SIG-M5 treated with dmso at 0.1 percent for 504 hours (cell line): Measurements from ENCODE around the gene HCLS1.

Source experiments
- DNase-seq: peaks from one replicate; lab custom pipeline; 2025; ENCODE audit not compliant: unreplicated experiment; lab: John Stamatoyannopoulos, UW

The HCLS1 gene

DNA sequence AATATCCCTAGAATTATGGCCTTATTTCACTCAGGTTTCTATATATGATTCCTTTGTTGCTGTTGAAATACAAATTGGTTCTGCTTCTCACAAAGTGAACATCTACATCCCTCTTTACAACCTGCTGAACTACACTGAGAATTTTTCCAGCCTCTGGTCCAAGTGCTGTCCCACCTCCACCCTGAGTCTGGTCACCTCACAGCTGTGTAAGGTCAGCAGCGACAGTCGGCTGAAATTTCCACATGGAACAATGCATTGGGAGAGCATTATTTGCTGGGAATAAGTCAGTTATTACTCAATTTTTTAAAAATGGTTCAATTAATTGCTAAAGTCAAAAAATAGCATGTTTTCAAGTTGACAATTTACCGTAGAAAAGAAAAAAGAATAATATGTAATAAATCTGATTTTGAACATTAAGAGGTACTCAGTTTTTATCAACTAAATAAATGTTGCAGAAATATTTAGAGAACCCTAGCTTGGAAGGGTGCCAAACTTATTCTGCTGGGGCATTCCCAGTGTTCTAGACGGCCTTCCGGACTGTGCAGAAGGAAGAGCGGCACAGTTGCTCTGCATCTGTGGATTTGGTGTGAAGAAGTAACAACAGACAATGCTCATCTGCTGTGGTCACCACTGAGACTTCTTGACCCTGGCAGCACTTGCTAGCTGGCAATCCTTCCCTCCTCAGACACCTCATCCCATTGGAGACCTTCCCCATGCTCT, 1.8 kb downstream of the HCLS1 start:
- DNase-seq, result no peak

GRCh38 chr3:121654493-121655385, 6.0 kb downstream of the HCLS1 start:
- no peak for DNase-seq

- no peak for DNase-seq
Measured at GRCh38 chr3:121651684-121652083, 9.0 kb downstream of the HCLS1 start.

DNA sequence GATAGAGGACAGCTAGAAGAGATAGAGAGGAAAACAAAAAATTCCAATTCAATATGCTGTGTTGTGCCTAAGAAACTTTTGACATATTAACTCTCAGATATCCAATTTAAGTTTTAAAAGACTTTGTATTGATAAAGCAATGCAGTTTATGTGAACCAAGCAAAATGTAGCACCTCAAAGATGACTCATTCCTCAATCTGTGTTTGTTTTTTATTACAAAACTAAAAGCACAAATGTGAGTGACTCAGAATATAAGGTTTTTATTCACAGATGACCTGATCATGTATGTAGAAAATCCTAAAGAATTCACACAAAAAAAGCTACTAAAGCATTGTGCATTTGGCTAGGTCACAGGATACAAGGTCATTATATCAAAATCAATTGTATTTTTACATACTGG, 11.1 kb downstream of the HCLS1 start:
- no peak for DNase-seq

GRCh38 chr3:121648219-121648958, 12.3 kb downstream of the HCLS1 start:
- no peak for DNase-seq

GRCh38 chr3:121645054-121645453, 15.6 kb downstream of the HCLS1 start:
- DNase-seq, result no peak

DNA sequence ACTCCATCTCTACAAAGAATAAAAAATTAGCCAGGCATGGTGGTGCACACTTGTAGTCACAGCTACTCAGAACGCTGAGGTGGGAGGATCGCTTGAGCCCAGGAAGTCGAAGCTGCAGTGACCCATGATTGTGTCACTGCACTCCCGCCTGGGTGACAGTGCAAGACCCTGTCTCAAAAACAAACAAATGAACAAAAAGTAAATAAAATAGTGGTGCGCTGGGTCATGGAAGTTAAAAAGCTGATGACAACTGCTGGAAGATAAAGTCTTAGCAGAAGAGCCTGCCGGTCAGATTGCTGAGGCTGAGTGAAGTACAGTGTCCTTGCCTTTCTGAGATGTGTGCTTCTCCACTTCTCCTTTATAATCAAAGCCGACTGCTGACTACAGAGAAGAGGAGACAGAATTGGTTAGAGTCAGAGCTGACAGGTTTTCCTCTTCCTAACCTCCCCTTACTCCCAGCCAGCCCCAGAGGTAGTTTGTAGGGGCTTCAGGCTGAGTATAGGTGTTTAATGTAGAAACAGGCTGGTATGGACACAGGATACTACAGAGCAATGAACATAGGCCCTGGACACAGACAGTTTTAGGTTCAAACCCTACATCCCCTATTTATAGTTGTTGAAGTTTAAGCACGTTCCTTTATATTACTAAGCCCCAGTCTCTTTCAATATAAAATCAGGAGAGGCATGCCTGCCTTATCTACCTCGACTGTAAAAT, 17.9 kb downstream of the HCLS1 start:
- DNase-seq, result no peak

DNA sequence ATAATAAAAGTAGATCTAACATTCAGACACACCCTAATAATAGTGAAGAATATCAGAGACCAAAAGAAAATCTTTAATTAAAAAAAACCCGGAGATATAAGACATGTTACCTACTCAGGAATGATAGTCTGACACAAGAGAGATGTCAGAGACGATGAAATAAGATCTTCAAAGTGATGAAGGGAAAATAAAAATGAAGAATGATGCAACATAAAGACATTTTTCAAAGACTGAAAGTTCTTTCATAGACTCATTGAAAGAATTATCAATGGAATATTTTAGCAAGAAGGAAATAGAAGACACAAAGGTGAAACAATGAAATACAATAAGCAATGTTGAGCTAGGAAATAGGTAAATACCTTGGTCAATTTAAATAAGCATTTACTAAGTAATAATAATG, 19.6 kb downstream of the HCLS1 start:
- DNase-seq, result no peak

DNA sequence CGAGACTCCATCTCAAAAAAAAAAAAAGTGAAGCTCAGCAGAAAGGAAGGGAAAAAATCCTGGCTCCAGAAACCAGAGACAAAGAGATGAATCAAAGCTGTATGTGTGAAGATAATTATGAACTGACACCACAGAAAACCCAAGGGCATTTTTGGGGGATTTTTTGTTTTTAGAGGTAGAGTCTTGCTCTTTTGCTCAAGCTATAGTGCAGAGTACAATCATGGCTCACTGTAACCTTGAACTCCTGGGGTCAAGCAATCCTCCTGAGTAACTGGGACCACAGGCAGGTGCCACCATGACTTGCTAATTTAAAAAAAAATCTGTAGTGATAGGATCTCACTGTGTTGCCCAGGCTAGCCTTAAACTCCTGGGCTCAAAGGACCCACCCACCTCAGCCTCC, 22.8 kb downstream of the HCLS1 start:
- DNase-seq, result no peak

- no peak for DNase-seq
Measured at GRCh38 chr3:121630355-121630754, 30.3 kb downstream of the HCLS1 start.

GRCh38 chr3:121629601-121630000, 31.1 kb downstream of the HCLS1 start:
- no peak for DNase-seq

DNA sequence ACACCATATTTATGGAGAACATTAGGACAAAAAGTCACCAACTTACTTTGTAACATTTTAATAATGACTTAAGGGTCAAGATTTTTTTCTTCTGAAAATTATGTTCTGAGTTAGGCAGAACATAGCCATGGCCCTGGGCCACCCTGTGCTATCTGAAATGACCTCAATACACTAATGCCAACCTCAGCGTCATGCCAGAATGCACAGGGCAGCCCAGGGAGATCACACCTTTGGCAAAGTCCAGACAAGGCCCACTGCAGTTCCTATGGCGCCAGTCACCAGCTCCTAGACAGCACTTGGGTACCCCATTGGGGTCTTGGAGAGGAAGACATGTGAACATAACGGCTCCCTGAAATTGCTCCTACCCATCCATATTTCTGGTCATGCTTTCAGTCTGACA, 33.1 kb downstream of the HCLS1 start:
- no peak for DNase-seq

DNA sequence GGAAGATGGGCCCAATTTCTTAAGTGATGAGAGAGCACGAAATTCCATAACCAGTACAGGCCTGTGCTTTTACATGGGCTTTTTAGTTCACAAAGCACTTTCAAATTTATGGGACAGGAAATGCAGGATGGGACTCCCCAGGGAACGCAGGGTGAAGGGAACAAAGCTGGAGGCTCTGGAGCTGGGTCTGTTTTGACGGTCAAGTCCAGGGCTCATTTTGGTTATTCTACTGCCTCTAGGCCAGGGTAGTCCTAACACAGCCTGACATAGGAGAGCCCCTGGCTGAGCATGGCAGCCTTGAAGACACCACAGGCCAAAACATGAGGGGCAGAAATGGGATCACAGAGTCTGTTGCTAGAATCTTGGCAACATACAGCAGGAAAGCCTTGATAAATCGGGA, 33.5 kb downstream of the HCLS1 start:
- DNase-seq, result no peak

- no peak for DNase-seq
Measured at GRCh38 chr3:121626495-121626894, 34.2 kb downstream of the HCLS1 start.

DNA sequence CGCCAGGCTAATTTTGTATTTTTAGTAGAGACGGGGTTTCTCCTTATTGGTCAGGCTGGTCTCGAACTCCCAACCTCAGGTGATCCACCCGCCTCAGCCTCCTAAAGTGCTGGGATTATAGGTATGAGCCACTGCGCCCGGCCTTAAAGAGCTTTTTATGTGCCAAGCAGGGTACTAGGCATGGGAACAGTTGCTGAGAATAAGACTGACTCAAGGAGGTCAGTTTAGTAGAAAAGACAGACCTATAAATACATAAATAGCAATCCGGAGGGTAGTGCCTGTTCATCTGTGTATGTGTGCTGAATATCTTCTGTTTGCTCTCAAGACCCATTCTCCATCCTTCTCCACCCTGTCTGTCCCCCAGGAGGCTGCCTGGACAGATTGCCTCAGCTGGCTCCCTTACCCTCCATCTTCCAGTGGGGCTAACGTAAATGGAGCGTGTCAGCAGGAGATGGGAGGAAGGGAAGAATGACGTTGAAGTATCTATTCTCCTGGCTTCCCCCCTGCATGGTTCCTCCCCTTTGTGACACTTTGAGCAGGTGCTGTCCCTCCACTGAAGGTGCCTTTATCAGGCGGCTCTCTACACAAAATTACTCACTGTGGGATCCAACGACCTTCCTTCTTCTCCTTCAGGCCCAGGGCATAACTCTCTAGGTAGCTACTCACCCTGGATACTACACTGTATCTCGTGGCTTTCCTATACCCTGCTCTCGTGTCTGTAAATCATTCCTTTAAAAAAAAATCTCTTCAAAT, 36.4 kb downstream of the HCLS1 start:
- DNase-seq, result no peak

DNA sequence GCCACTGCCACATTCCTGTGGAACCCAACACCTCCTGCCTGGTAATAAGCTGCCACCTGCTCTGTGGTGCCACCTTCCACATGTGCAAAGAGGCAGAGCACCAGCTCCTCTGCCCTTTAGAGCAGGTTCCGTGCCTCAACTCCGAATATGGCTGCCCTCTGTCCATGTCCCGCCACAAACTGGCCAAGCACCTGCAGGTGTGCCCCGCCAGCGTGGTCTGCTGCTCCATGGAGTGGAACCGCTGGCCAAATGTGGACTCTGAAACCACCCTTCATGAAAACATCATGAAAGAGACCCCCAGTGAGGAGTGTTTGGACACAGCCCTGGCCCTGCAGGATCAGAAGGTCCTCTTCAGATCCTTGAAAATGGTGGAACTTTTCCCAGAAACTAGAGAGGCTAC, 39.2 kb downstream of the HCLS1 start:
- DNase-seq, result no peak

DNA sequence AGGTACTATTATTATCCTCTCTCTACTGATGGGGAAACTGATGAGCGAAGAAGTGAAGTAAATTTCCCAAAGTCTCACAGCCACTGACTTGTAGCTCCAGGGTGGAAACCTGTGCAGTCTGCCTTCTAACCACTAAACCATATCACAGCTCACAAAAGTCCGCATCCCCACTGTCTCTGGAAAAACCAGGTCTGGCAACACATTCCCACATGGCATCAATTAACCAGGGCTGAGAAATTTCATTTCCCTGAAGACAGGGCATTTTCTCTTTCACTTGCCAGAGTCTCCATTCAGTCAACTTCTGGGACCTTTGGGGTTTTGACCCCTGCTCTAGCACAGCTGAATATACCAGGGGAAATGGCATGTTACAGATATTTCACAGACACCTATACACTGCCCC, 41.0 kb downstream of the HCLS1 start:
- DNase-seq, result no peak

DNA sequence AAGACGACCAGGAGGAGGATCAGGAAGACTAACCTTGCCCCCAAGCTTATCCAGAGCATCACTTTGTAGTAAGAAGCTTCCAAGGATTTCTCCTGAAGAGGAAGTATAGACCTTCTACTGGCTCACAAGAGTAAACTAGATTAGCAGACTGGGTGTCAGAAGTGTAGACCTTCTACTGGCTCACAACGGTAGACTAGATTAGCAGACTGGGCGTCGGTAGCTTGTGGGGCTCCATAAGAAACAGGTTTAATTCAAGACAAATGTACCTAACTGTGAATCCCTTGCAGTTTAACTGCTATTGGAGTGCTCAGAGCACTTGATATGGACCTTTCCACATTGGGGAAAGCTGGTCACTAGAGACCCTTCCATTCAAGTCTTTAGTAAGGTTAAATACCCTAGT, 54.6 kb downstream of the HCLS1 start:
- no peak for DNase-seq

DNA sequence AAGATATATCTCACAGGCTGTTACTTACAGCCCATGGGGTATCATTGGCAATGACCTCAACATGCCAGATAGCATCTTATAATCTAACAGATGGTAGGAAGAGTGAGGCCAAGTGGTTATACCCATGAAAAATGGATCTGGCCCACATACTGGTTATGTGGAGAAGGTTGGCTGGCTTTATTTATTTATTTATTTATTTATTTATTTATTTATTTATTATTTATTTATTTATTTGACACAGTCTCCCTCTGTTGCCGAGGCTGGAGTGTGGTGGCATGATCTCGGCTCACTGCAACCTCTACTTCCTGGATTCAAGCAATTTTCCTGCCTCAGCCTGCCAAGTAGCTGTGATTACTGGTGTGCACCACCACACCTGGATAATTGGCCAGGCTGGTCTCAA, 55.9 kb downstream of the HCLS1 start:
- DNase-seq, result no peak

DNA sequence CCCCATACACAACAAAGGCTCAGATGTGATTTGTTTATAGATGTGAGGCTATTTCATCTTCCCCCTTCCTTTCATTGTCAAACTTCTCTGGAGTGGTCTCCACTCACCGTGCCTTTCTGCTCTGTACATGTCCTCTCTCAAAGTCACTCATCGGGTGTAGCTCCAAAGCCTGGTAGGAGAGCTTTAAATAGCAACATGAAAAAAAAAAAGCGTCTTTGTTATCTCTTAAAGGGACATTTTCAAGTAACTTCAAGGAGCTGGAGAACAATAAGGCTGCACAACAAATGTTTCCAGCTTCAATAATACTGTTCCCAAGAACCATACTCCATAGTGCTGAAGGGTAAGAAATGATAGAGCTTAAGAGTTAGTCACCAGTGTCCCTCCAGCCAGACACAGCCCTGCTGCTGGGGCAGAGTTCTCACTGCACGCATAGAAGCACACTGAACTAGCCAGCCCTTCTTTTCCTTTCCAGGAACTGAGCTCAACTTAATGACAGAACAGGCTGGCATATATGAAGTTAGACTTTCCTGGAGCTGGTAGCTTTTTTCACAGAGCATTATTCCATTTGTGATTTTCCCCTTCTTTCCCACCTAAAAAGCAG, 59.4 kb downstream of the HCLS1 start:
- DNase-seq, result no peak
